B cell (primary cell): ENCODE results near the gene XAF1. TPM values are rescaled to one million over a fixed set of nuclear protein-coding genes. Genes with fewer than 3 reads are reported as not detected.
"Not testable (repeated sequence)": the region's sequence is repeated elsewhere in the genome, so short reads cannot be mapped to it uniquely, and the experiment has no call there.

Experiments
- ATAC-seq: fragments of 200-7000 bp; cut with Tn5 transposase; one replicate; pipeline ENCODE4 v1.10.0; 2021; ENCODE audit warnings: low read depth, mild to moderate bottlenecking, moderate number of reproducible peaks, moderate library complexity
- CTCF ChIA-PET: fragments of 350-600 bp; sonication (Branson Sonifier 250); formaldehyde crosslinking; loops from one replicate; lab custom pipeline; 2021; ENCODE audit warnings: antibody characterized with exemption, inconsistent platforms; lab: Charles Lee
- POLR2A ChIA-PET: fragments of 350-600 bp; sonication (Branson Sonifier 250); formaldehyde crosslinking; loops from one replicate; lab custom pipeline; 2021; ENCODE audit warnings: antibody characterized with exemption; lab: Charles Lee
- DNase-seq: peaks from one replicate; pipeline ENCODE4 v3.0.0; 2013
- H2AFZ ChIP-seq: 2 replicates; pipeline ENCODE4 v1.6.1; 2012; ENCODE audit warnings: mild to moderate bottlenecking, low read depth, low read length; ENCODE audit not compliant: insufficient read depth, poor library complexity, severe bottlenecking
- H3K27ac ChIP-seq, 2 donors: 1 replicate in 1 of 2; 2 replicates in 1 of 2; pipeline ENCODE4 v1.5.1; 2012 to 2013; ENCODE audit warnings: low read length in 2 of 2, mild to moderate bottlenecking in 2 of 2, moderate library complexity in 1 of 2
- H3K27me3 ChIP-seq, 4 experiments: fragments of 200-600 bp in 1 of 4; sonication (generic) in 1 of 4; replicated peaks in 1 of 4; 1 replicate in 2 of 4; 2 replicates in 2 of 4; pipeline versions ENCODE4 v1.6.1 to v1.7.0; 2013 to 2016; ENCODE audit warnings: low read length in 3 of 4, mild to moderate bottlenecking in 2 of 4, mixed read lengths in 1 of 4, moderate library complexity in 1 of 4; ENCODE audit not compliant: insufficient read depth in 4 of 4, control insufficient read depth in 3 of 4; ENCODE audit errors: control extremely low read depth in 1 of 4
- H3K36me3 ChIP-seq, 2 experiments: replicated peaks in 1 of 2; 1 replicate in 1 of 2; 2 replicates in 1 of 2; pipeline versions ENCODE4 v1.6.1 to v1.7.1; 2013; ENCODE audit warnings: low read length in 1 of 2; ENCODE audit not compliant: insufficient read depth in 2 of 2, control insufficient read depth in 1 of 2; ENCODE audit errors: control extremely low read depth in 1 of 2, extremely low read depth in 1 of 2
- H3K4me1 ChIP-seq, 2 donors: fragments of 200-600 bp in 1 of 2; sonication (generic) in 1 of 2; 1 replicate in 1 of 2; 2 replicates in 1 of 2; pipeline versions ENCODE4 v1.5.1 to v1.6.1; 2013 to 2017; ENCODE audit warnings: low read length in 2 of 2; ENCODE audit not compliant: control insufficient read depth in 2 of 2, insufficient read depth in 2 of 2
- H3K4me2 ChIP-seq: replicated peaks from 2 replicates; pipeline ENCODE3; 2012; ENCODE audit warnings: mild to moderate bottlenecking, low read depth, low read length; ENCODE audit not compliant: poor library complexity, severe bottlenecking
- H3K4me3 ChIP-seq, 5 experiments: fragments of 200-600 bp in 1 of 5; sonication (generic) in 1 of 5; 1 replicate in 3 of 5; 2 replicates in 2 of 5; pipeline versions ENCODE4 v1.5.1 to v1.7.0; 2011 to 2016; ENCODE audit warnings: low read length in 4 of 5, mild to moderate bottlenecking in 4 of 5, low read depth in 2 of 5, control low read depth in 1 of 5, moderate library complexity in 1 of 5; ENCODE audit not compliant: insufficient read depth in 1 of 5; ENCODE audit errors: control extremely low read depth in 1 of 5, extremely low read depth in 1 of 5
- H3K79me2 ChIP-seq: fragments of 200-600 bp; sonication (generic); one replicate; pipeline ENCODE4 v1.6.0; 2016; ENCODE audit warnings: low read length; ENCODE audit not compliant: control insufficient read depth, insufficient read depth
- H3K9ac ChIP-seq: fragments of 200-600 bp; sonication (generic); 2 replicates; pipeline ENCODE4 v1.6.1; 2017; ENCODE audit warnings: mild to moderate bottlenecking, low read length, moderate library complexity
- H3K9me3 ChIP-seq, 3 donors: one replicate each; pipeline versions ENCODE4 v1.6.1 to v1.7.1; 2013; ENCODE audit warnings: low read length in 2 of 3; ENCODE audit not compliant: control insufficient read depth in 2 of 3, insufficient read depth in 1 of 3; ENCODE audit errors: control extremely low read depth in 1 of 3
- H4K20me1 ChIP-seq: 2 replicates; pipeline ENCODE4 v1.6.0; 2012; ENCODE audit warnings: mild to moderate bottlenecking, low read length; ENCODE audit not compliant: insufficient read depth, control insufficient read depth, poor library complexity, severe bottlenecking
- H3K27ac Mint-ChIP-seq: one replicate; pipeline ENCODE4 v1.8.0; 2021; ENCODE audit warnings: mixed read lengths
- H3K27me3 Mint-ChIP-seq: one replicate; pipeline ENCODE4 v1.8.0; 2021; ENCODE audit warnings: mixed read lengths
- H3K4me1 Mint-ChIP-seq: one replicate; pipeline ENCODE4 v1.8.0; 2021; ENCODE audit warnings: mixed read lengths
- H3K4me3 Mint-ChIP-seq: one replicate; pipeline ENCODE4 v1.8.0; 2021; ENCODE audit warnings: mixed read lengths
- H3K9me3 Mint-ChIP-seq: one replicate; pipeline ENCODE4 v1.8.0; 2022; ENCODE audit warnings: mixed read lengths; ENCODE audit not compliant: insufficient read depth
- CTCF ChIP-seq: fragments of 200-600 bp; IDR thresholded peaks from one replicate; pipeline ENCODE4 v1.8.0; 2022; ENCODE audit warnings: antibody characterized with exemption, mild to moderate bottlenecking
- EZH2 ChIP-seq: IDR thresholded peaks from 2 replicates; pipeline ENCODE4 v1.6.1; 2012; ENCODE audit warnings: borderline replicate concordance, low read depth, mild to moderate bottlenecking, moderate library complexity, low read length; ENCODE audit not compliant: insufficient read depth, poor library complexity, severe bottlenecking
- WGBS: methylation state at CpG from one replicate; pipeline ENCODE4 v1.1.5; 2013; ENCODE audit warnings: missing lambda C conversion rate; ENCODE audit not compliant: insufficient coverage; 5-methylcytosine and 5-hydroxymethylcytosine counted together
- intact Hi-C: fragments of 100-400 bp; cut with micrococcal nuclease; formaldehyde crosslinking; loops from one replicate; pipeline ENCODE4 v1.10.0; 2022
- polyA plus RNA-seq: library from polyadenylated mRNA; depleted of rRNA; stranded (reverse); fragments of >200 nt; gene quantifications from 2 replicates; pipeline ENCODE4 v1.2.3, GENCODE V29; 2012
- total RNA-seq, 2 donors: library from RNA; stranded (reverse); fragments of 120-200 nt in 1 of 2; gene quantifications; 1 replicate in 1 of 2; 2 replicates in 1 of 2; pipeline versions ENCODE4 v1.2.3 to v1.2.4, GENCODE V29; 2013 to 2022

The XAF1 gene
- total and polyA plus RNA-seq, 2 donors (not counting 1 experiment from before 2014, with no cell fraction given) = 44.8 to 116 TPM

- no peaks in the 10 kb centered on the region for H3K4me1 Mint-ChIP-seq
- ChIA-PET CTCF (interaction anchor here (0.8 kb wide), 1 partner anchor 251 kb away, joined by 3 read pairs; no protein-coding TSS in a partner anchor), POLR2A (no interaction called here)
- H3K27me3 Mint-ChIP-seq = peaks cover 52% of the 10 kb centered on the region
- intact Hi-C loops = no loop called here
- no peak overlapping the region for H2AFZ ChIP-seq
- H3K9ac ChIP-seq = no peak overlapping the region
- H3K36me3 ChIP-seq = no peaks in the 10 kb centered on the region
- H3K27ac Mint-ChIP-seq = no peak overlapping the region
- H3K27ac ChIP-seq = no peak overlapping the region
- no peaks in the 10 kb centered on the region for H3K4me1 ChIP-seq
- no peak overlapping the region for H3K4me2 ChIP-seq
- TF ChIP-seq EZH2 (no peak), CTCF (no peak)
- no peak for ATAC-seq
- H3K79me2 ChIP-seq = no peaks in the 10 kb centered on the region
- H3K4me3 ChIP-seq = no peak overlapping the region
- no peaks in the 10 kb centered on the region for H3K9me3 Mint-ChIP-seq
- no peaks in the 10 kb centered on the region for H4K20me1 ChIP-seq
- no peaks in the 10 kb centered on the region for H3K9me3 ChIP-seq
- no peak overlapping the region for H3K4me3 Mint-ChIP-seq
- DNase-seq = no peak
- peaks cover 0 to 18% (median 7%) of the 10 kb centered on the region in 4 experiments for H3K27me3 ChIP-seq
- WGBS = 78% methylated on average over 4 of the region's 5 CpGs
Observed at GRCh38 chr17:6724009-6724408, 31.8 kb upstream of the XAF1 start.

DNA sequence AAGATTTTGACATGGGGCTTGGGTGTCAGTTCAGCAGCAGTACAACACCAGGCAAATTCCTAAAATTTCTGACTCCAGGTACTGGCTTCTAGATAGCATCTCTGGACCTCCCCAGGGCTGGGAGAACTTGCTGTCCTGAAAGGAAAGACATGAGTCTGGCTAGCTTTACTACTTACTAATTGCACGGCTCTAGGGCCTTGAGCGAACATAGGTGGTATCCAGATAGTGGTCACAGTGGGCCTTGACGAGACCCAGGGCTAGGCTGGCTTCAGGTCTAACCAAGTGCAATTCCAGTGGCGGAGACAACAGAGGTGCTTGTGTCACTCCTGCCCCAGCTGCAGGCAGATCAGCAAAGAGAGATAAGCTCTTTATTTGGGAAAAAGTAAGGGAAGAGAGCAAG is 26.3 kb upstream of the XAF1 start:
- H3K9me3 ChIP-seq = no peaks in the 10 kb centered on the region
- no peaks in the 10 kb centered on the region for H4K20me1 ChIP-seq
- Mint-ChIP-seq H3K4me1 (no peaks in the 10 kb centered on the region), H3K9me3 (no peaks in the 10 kb centered on the region), H3K27ac (no peak overlapping the region), H3K4me3 (no peak overlapping the region), H3K27me3 (peaks cover 34% of the 10 kb centered on the region)
- WGBS = 72% methylated on average over 4 of the region's 4 CpGs
- no peaks in the 10 kb centered on the region for H3K4me1 ChIP-seq
- H3K4me3 ChIP-seq = no peak overlapping the region
- no peaks in the 10 kb centered on the region for H3K79me2 ChIP-seq
- CTCF ChIA-PET = no interaction called here
- no peaks in the 10 kb centered on the region for H3K36me3 ChIP-seq
- ATAC-seq (no peak), DNase-seq (no peak)
- no peak overlapping the region for H2AFZ ChIP-seq
- no peak overlapping the region for H3K9ac ChIP-seq
- POLR2A ChIA-PET = no interaction called here
- intact Hi-C loops = no loop called here
- peaks cover 0 to 11% (median 6%) of the 10 kb centered on the region in 4 experiments for H3K27me3 ChIP-seq
- H3K4me2 ChIP-seq = no peak overlapping the region
- H3K27ac ChIP-seq = no peak overlapping the region
- TF ChIP-seq CTCF (no peak), EZH2 (no peak)

DNA sequence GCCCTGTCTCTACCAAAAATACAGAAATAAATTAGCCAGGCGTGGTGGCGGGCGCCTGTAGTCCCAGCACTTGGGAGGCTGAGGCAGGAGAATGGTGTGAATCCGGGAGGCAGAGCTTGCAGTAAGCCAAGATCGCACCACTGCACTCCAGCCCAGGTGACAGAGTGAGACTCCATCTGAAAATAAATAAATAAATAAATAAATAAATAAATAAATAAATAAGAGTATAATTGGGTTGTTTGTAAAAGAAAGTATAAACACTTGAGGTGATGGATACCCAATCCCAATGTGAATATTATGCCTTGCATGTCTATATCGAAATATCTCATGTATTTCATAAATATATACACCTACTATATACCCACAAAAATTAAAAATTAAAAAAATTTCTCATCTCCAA is 9.2 kb upstream of the XAF1 start:
- H3K9me3 ChIP-seq, H2AFZ ChIP-seq, DNase-seq, H3K79me2 ChIP-seq, H3K27me3 ChIP-seq, intact Hi-C loops, H3K27ac ChIP-seq, H3K36me3 ChIP-seq, H3K4me1 ChIP-seq, H4K20me1 ChIP-seq, POLR2A ChIA-PET, ATAC-seq, H3K4me3 ChIP-seq, CTCF ChIA-PET, H3K4me2 ChIP-seq, H3K9ac ChIP-seq, H3K4me1 Mint-ChIP-seq, H3K9me3 Mint-ChIP-seq, H3K4me3 Mint-ChIP-seq, H3K27ac Mint-ChIP-seq: not testable (repeated sequence)
- 93% methylated on average over 3 of the region's 6 CpGs for WGBS
- H3K27me3 Mint-ChIP-seq = peaks cover 44% of the 10 kb centered on the region
